B cell (primary cell): ENCODE measurements around the gene SMC3.
"Not testable (repeated sequence)": the region's sequence is repeated elsewhere in the genome, so short reads cannot be mapped to it uniquely, and the experiment has no call there.

Source experiments
- EZH2 ChIP-seq: IDR thresholded peaks from 2 replicates; pipeline ENCODE4 v1.6.1; 2012; ENCODE audit warnings: borderline replicate concordance, low read depth, mild to moderate bottlenecking, moderate library complexity, low read length; ENCODE audit not compliant: insufficient read depth, poor library complexity, severe bottlenecking
- TF ChIP-seq, protein P1 (sequence below): fragments of 200-600 bp; IDR thresholded peaks from one replicate; pipeline ENCODE4 v1.8.0; 2022; ENCODE audit warnings: antibody characterized with exemption, mild to moderate bottlenecking

DNA sequence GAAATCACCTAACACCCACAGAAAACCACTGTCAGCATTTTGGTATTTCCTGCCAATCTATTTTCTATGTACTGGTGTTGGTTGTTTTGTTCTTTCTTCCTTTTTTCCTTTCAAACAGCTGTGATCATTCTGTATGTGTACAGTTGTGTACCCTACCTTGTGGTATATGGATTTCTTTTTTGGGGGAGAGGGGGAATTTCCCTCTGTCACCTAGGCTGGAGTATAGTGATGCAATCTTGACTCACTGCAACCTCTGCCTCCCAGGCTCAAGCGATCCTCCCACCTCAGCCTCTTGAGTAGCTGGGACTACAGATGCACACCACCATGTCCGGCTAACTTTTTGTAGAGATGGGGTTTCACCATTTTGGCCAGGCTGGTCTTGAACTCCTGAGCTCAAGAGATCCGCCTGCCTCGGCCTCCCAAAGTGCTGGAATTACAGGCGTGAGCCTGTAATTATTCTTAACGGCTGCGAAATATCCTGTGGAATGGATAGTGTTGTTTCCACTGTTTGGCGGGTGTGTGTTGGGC is 38.4 kb upstream of the SMC3 start:
- TF ChIP-seq, protein P1, sequence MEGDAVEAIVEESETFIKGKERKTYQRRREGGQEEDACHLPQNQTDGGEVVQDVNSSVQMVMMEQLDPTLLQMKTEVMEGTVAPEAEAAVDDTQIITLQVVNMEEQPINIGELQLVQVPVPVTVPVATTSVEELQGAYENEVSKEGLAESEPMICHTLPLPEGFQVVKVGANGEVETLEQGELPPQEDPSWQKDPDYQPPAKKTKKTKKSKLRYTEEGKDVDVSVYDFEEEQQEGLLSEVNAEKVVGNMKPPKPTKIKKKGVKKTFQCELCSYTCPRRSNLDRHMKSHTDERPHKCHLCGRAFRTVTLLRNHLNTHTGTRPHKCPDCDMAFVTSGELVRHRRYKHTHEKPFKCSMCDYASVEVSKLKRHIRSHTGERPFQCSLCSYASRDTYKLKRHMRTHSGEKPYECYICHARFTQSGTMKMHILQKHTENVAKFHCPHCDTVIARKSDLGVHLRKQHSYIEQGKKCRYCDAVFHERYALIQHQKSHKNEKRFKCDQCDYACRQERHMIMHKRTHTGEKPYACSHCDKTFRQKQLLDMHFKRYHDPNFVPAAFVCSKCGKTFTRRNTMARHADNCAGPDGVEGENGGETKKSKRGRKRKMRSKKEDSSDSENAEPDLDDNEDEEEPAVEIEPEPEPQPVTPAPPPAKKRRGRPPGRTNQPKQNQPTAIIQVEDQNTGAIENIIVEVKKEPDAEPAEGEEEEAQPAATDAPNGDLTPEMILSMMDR, result not testable (repeated sequence)
- TF ChIP-seq EZH2, result not testable (repeated sequence)
